RWPE1 (cell line): Measurements from ENCODE around the gene MTR.

Experiments used
- CTCF ChIA-PET: fragments of 350-600 bp; sonication (Branson Sonifier 250); formaldehyde crosslinking; extraction: SDS; loops from one replicate; lab custom pipeline; 2021; lab: Yijun Ruan, JAX
- POLR2A ChIA-PET: fragments of 400-600 bp; formaldehyde crosslinking; extraction: SDS; loops from one replicate; lab custom pipeline; 2020; ENCODE audit warnings: antibody characterized with exemption; ENCODE audit not compliant: low non-redundant PET; lab: Yijun Ruan, JAX
- DNase-seq: peaks from one replicate; pipeline ENCODE4 v3.0.0; 2012; ENCODE audit warnings: low spot score
- H3K27ac ChIP-seq: fragments of 450-650 bp; 2 replicates; pipeline ENCODE4 v1.5.1; 2017
- CTCF ChIP-seq: fragments of 450-650 bp; conservative IDR thresholded peaks from 2 replicates; pipeline ENCODE4 v1.5.1; 2017; ENCODE audit warnings: low read depth, mild to moderate bottlenecking

The MTR gene

GRCh38 chr1:236950365-236950764 is 155.3 kb downstream of the MTR start:
- ChIA-PET POLR2A (no interaction called here), CTCF (interaction anchor here (0.6 kb wide), 1 partner anchor 540 kb away, joined by 3 read pairs; no protein-coding TSS in a partner anchor)
- DNase-seq, result no peak
- TF ChIP-seq CTCF, result no peak
- no peak overlapping the region for H3K27ac ChIP-seq

- H3K27ac ChIP-seq, result no peak overlapping the region
- ChIA-PET POLR2A (no interaction called here), CTCF (no interaction called here)
- DNase-seq, result no peak
- no peak for TF ChIP-seq CTCF
Observed at GRCh38 chr1:236951672-236952071, 156.6 kb downstream of the MTR start.

GRCh38 chr1:236952246-236953003 is 157.3 kb downstream of the MTR start:
- TF ChIP-seq CTCF, result no peak
- no peak for DNase-seq
- H3K27ac ChIP-seq, result no peak overlapping the region
- ChIA-PET POLR2A (no interaction called here), CTCF (no interaction called here)

- no peak for DNase-seq
- no peak for TF ChIP-seq CTCF
- H3K27ac ChIP-seq, result no peak overlapping the region
- POLR2A ChIA-PET, result no interaction called here
- CTCF ChIA-PET, result no interaction called here
Observed at GRCh38 chr1:236953151-236953700, 158.1 kb downstream of the MTR start.
